Colon (tissue), 2 donors: ENCODE data around the gene CDKN2B-AS1.
"Not testable (repeated sequence)": the region's sequence is repeated elsewhere in the genome, so short reads cannot be mapped to it uniquely, and the experiment has no call there.

Source experiments
- FAIRE-seq: peaks from 2 replicates; lab custom pipeline; 2012; peaks lifted over from hg19 to GRCh38; lab: Jason Lieb, UNC
- donor health status: control.
- donor health status: control.

The CDKN2B-AS1 gene

GRCh38 chr9:21994556-21995005 lies at the start of gene CDKN2B-AS1:
Gene CDKN2B-AS1, plus strand, starts transcription at chr9:21994791.
- FAIRE-seq = no peak

- FAIRE-seq = no peak
Measured at GRCh38 chr9:21945606-21946005, 49.0 kb upstream of the CDKN2B-AS1 start.

DNA sequence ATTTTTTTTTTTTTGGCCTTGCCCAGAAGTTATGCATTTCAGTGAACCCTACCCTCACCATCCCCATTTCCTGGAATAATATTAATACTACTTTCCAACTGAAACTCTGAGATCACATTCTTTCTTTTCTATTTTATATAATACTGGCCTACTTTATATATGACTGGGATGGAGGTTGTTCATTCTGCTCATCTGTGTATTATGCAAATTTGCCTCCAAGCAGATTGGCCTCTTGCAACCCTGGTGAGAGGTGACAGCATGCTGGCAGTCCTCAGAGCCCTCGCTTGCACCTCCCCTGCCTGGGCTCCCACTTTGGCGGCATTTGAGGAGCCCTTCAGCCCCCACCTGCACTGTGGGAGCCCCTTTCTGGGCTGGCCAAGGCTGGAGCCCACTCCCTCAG lies 35.8 kb upstream of the CDKN2B-AS1 start:
- FAIRE-seq = no peak

- FAIRE-seq = not testable (repeated sequence)
Measured at GRCh38 chr9:21959268-21959667, 35.3 kb upstream of the CDKN2B-AS1 start.

DNA sequence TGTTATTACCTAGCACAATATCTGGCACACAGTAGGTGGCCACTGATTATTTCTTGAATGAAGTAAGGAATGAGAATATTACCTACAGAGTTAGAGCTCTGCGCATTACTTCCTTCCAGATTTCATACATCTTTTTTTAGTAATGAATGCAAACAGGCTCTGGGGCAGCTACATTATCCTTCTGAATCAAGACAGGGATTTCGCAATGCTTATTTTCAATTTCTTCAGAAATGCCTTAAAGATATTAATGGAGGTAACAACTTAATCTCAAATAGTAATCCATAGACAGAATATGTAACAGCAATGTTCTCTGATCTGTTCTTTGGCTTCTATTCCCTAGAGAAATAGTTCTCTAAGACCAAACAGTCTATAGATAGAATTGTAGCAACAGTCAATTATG lies 33.0 kb upstream of the CDKN2B-AS1 start:
- no peak for FAIRE-seq

DNA sequence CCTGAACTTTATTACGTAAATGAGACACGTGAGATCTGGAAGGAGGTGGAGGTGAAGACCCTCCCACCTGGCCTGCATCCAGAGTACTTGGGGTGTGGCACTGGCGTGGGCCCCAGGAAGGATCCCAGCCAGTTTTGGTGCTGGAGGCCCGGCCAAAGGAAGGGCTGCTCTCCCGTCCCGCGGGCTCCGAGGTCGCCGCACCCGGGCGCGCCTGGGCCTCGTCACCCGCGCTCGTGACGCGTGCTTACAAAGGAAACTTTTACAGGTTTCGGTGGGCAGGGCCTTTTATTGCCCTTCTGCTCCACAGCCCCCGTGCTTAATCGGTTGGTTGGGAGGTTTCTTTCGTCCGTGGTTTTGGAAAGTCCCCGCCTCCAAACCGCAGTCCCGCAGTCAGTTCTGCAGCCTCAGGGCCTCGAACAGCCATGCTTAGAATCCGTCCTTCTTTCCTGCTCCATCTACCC lies 29.6 kb upstream of the CDKN2B-AS1 start:
- FAIRE-seq = no peak

DNA sequence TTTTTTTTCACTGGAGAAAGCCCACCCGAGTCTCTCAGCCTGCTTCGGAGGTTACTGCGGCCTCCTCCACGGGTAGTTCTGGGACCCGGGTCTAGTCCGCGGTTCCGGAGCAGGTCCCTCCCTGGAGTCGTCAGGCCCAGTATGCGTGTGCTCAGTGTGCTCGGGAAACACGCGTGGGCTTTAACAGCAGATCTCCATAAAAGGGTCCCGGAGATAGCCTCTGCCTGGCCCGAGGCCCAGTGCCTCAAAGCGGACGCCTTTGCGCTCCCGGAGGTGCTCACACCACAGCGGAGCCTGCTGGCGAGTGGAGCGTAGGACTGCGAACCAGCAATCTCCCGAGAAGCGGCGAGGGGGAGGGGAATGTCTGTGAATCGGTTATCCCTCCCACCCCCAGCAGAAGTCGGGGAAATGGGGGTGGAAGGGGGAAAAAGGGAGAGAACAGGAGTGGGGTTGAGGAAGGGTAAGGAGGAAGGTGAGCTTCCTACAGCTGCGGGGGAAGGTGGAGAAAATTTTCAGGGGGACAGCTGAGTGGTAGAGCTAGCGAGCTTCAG lies 29.1 kb upstream of the CDKN2B-AS1 start:
- FAIRE-seq = no peak

DNA sequence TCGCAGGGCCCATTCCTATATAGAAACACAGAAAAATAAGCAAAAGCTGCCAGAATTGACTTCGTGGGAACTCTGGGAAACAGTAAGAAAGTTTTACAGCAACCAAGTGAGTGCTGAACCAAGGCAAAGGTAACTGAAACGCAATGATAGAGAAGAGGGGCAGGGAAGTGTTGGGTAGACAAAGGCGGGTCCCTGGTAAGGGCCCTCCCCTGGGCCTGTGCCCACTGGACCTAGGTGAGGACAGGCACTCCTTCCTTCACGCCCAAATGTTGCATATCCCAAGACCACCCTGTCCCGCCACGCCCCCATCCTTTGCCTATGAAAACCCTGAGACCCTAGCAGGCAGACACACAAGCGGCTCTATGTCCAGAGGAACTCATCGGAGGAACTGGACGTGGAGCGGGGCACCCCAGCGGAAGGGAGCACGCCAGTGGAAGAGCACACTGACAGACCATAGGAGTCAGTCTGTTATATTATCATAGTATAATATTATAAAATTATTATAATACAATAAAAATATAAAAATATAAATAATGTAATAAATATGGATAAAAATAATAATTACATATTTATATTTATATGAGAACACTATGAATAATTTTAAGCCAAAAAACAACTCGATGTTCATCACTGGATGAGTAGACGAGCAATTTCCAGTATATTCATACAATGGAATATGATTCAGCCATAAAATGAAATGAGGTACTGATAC lies 28.3 kb upstream of the CDKN2B-AS1 start:
- FAIRE-seq = no peak

DNA sequence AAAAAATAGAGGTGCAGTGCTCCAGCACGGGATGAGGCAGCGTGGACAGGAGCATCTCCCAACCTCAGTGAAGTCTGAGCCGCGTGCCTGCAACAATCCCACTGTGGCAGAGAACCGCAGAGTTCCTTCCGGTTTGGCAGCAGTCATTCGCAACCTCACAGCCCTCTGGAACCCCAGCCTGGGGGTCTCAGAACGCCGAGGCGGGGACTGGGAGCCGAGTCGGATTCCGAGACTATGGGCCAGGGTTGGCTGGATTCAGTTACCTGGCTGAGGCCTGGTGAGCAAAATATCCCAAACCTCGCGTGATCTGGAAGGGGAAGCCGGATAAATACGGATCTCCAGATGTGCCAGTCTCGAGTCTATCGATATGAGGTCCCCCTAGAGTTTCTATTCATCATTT lies 27.4 kb upstream of the CDKN2B-AS1 start:
- no peak for FAIRE-seq

- FAIRE-seq = no peak
Measured at GRCh38 chr9:21967702-21968101, 26.9 kb upstream of the CDKN2B-AS1 start.

GRCh38 chr9:21968331-21969010 lies 26.1 kb upstream of the CDKN2B-AS1 start:
- FAIRE-seq = no peak

- FAIRE-seq = no peak
Measured at GRCh38 chr9:21969011-21969940, 25.3 kb upstream of the CDKN2B-AS1 start.

DNA sequence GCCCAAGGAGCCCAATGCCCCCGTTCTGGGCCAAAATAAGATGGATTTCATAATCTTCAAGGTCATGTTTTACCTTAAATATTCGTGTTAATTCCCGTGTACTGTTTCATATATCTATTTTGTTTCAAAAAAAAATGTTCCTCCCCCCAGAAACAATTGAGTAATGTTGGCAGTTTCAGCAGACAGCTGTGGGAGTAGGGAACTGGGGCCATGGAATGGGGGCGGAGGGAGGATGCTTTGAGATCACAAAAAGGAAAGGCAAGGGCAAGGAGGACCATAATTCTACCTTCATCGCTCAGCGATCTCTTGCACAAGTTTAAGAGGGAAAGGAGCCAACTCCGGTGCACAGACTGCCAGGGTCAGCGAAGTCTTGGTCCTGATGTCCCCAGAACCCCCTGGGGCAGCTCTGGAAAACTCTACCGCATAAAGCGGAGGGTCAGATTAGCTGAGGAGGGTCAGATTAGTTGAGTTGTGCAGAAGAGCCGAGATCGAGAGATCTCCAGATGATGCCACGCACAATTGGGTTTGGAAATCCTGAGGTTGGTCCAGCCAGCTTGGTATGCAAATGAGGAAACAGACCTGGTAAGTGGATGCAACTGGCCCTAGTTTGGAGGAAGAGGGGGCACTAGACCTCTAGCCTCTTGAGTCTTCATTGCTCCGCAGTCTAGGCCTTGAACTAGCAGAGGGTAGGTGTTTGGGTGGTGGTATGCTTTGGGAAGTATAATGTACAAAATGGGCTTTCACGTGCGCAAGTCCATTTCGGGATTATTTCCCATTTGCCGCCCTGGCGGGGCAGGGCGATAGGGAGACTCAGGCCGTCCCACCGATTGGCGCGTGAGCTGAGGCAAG lies 24.4 kb upstream of the CDKN2B-AS1 start:
- FAIRE-seq = no peak

- FAIRE-seq = no peak
Measured at GRCh38 chr9:21970800-21971640, 23.6 kb upstream of the CDKN2B-AS1 start.

DNA sequence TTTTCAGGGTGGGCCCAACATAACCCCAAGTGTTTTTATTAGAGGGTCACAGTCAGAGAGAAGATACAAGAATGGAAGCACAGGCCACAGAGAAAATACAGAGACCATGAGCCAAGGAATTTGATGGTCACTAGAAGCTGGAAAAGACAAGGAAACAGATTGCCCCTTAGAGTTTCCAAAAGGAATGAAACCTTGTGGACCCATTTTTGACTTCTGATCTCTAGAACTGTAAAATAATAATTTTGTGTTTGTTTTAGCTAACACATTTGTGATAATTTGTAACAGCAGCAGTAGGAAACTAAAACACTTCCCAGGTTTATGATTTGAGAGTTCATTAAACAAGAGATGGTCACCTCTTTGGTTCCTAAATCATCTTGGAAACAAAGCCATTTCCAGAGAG lies 22.2 kb upstream of the CDKN2B-AS1 start:
- FAIRE-seq = no peak

DNA sequence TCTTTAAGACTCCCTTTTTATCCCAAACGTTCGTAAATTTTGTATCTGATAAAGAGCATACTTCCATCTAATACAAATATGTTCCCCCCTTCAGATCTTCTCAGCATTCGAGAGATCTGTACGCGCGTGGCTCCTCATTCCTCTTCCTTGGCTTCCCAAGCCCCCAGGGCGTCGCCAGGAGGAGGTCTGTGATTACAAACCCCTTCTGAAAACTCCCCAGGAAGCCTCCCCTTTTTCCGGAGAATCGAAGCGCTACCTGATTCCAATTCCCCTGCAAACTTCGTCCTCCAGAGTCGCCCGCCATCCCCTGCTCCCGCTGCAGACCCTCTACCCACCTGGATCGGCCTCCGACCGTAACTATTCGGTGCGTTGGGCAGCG lies 20.3 kb upstream of the CDKN2B-AS1 start:
- FAIRE-seq = no peak

DNA sequence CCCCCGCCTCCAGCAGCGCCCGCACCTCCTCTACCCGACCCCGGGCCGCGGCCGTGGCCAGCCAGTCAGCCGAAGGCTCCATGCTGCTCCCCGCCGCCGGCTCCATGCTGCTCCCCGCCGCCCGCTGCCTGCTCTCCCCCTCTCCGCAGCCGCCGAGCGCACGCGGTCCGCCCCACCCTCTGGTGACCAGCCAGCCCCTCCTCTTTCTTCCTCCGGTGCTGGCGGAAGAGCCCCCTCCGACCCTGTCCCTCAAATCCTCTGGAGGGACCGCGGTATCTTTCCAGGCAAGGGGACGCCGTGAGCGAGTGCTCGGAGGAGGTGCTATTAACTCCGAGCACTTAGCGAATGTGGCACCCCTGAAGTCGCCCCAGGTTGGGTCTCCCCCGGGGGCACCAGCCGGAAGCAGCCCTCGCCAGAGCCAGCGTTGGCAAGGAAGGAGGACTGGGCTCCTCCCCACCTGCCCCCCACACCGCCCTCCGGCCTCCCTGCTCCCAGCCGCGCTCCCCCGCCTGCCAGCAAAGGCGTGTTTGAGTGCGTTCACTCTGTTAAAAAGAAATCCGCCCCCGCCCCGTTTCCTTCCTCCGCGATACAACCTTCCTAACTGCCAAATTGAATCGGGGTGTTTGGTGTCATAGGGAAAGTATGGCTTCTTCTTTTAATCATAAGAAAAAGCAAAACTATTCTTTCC lies 19.7 kb upstream of the CDKN2B-AS1 start:
- FAIRE-seq = no peak

GRCh38 chr9:21976334-21976875 lies 18.2 kb upstream of the CDKN2B-AS1 start:
- FAIRE-seq = no peak

GRCh38 chr9:21982391-21982790 lies 12.2 kb upstream of the CDKN2B-AS1 start:
- no peak for FAIRE-seq
